NCI-H1417 treated with DMSO at 0.1 percent for 48 hours (cell line): ENCODE measurements around the gene MEX3D.
A peak's percentile ranks its signal among the peaks of the same experiment; 100 is the strongest.

Source experiments
- DNase-seq: peaks from one replicate; lab custom pipeline; 2025; lab: John Stamatoyannopoulos, UW

The MEX3D gene

GRCh38 chr19:1518471-1518870 is 49.7 kb downstream of the MEX3D start:
- DNase-seq = no peak

- DNase-seq = no peak
Measured at GRCh38 chr19:1516395-1516753, 51.8 kb downstream of the MEX3D start.

- no peak for DNase-seq
Measured at GRCh38 chr19:1514986-1515721, 53.0 kb downstream of the MEX3D start.

GRCh38 chr19:1514295-1514661 is 53.8 kb downstream of the MEX3D start:
- DNase-seq = no peak

GRCh38 chr19:1513499-1514294 is 54.4 kb downstream of the MEX3D start:
- DNase-seq = no peak

GRCh38 chr19:1512671-1513498 is 55.2 kb downstream of the MEX3D start, which contains the start of gene ADAMTSL5:
Gene ADAMTSL5, minus strand, starts transcription at chr19:1513019. Its CDS starts 2,076 bp downstream, at chr19:1510943.
- no peak for DNase-seq

- no peak for DNase-seq
Measured at GRCh38 chr19:1511318-1512317, 56.5 kb downstream of the MEX3D start.

GRCh38 chr19:1510807-1511206 is 57.3 kb downstream of the MEX3D start:
- no peak for DNase-seq

- DNase-seq = no peak
Measured at GRCh38 chr19:1510442-1510806, 57.7 kb downstream of the MEX3D start.

GRCh38 chr19:1509602-1510441 is 58.3 kb downstream of the MEX3D start:
- no peak for DNase-seq

- no peak for DNase-seq
Measured at GRCh38 chr19:1508507-1508856, 59.6 kb downstream of the MEX3D start.

GRCh38 chr19:1507763-1508506 is 60.2 kb downstream of the MEX3D start:
- DNase-seq = peak; percentile 92

- DNase-seq = no peak
Measured at GRCh38 chr19:1507192-1507660, 60.9 kb downstream of the MEX3D start.

- DNase-seq = no peak
Measured at GRCh38 chr19:1505991-1506881, 61.9 kb downstream of the MEX3D start.

- no peak for DNase-seq
Measured at GRCh38 chr19:1505012-1505411, 63.1 kb downstream of the MEX3D start.
